Endothelial cell of umbilical vein (primary cell): ENCODE data around the gene MED22. TPM values are rescaled to one million over a fixed set of nuclear protein-coding genes. Genes with fewer than 3 reads are reported as not detected.
"Not testable (repeated sequence)": the region's sequence is repeated elsewhere in the genome, so short reads cannot be mapped to it uniquely, and the experiment has no call there.

Experiments
- BruUV-seq: library from RNA; stranded (reverse); fragments of 400-500 nt; replicated peaks from 2 replicates; lab custom pipeline; 2021; lab: Mats Ljungman, UMichigan
- CTCF ChIA-PET: fragments of 300-600, 350-600 bp; sonication (Branson Sonifier 250); formaldehyde crosslinking; loops from one replicate; lab custom pipeline; 2021; ENCODE audit warnings: antibody characterized with exemption, inconsistent platforms; lab: Charles Lee
- POLR2A ChIA-PET: fragments of 300-600, 350-600 bp; sonication (Branson Sonifier 250); formaldehyde crosslinking; loops from one replicate; lab custom pipeline; 2021; ENCODE audit warnings: antibody characterized with exemption, inconsistent platforms; lab: Charles Lee
- DNase-seq: peaks from one replicate; pipeline ENCODE4 v3.0.0-alpha.2; 2011; ENCODE audit warnings: low read depth, low spot score
- FAIRE-seq: peaks from 2 replicates; lab custom pipeline; 2011; peaks lifted over from hg19 to GRCh38; lab: Jason Lieb, UNC
- H2AFZ ChIP-seq: 2 replicates; pipeline ENCODE4 v1.6.0; 2012; ENCODE audit warnings: low read depth, low read length, control low read depth, inconsistent platforms
- H3K27ac ChIP-seq: 2 replicates; pipeline ENCODE4 v1.5.1; 2011; ENCODE audit warnings: low read depth, mild to moderate bottlenecking, control low read depth, low read length, moderate library complexity; ENCODE audit not compliant: insufficient read depth
- H3K27me3 ChIP-seq, 2 experiments: 2 replicates each; pipeline versions ENCODE4 v1.6.0 to v1.6.1; 2011; ENCODE audit warnings: low read length in 2 of 2, mixed read lengths in 1 of 2; ENCODE audit not compliant: control insufficient read depth in 2 of 2, insufficient read depth in 2 of 2
- H3K36me3 ChIP-seq, 2 experiments: 2 replicates in 1 of 2; 3 replicates in 1 of 2; pipeline ENCODE4 v1.5.1; 2011; ENCODE audit warnings: low read length in 2 of 2, mild to moderate bottlenecking in 1 of 2, moderate library complexity in 1 of 2; ENCODE audit not compliant: control insufficient read depth in 2 of 2, insufficient read depth in 2 of 2; ENCODE audit errors: extremely low read depth in 1 of 2
- H3K4me1 ChIP-seq: 3 replicates; pipeline ENCODE4 v1.5.1; 2011; ENCODE audit warnings: mild to moderate bottlenecking, low read length; ENCODE audit not compliant: control insufficient read depth, insufficient read depth; ENCODE audit errors: extremely low read depth
- H3K4me2 ChIP-seq: 2 replicates; pipeline ENCODE4 v1.6.1; 2011; ENCODE audit warnings: low read length, control low read depth, mixed read lengths; ENCODE audit not compliant: insufficient read depth
- H3K4me3 ChIP-seq, 3 experiments: fragments of 200-600 bp in 1 of 3; sonication (generic), shearing (Covaris generic) in 1 of 3; replicated peaks in 1 of 3; 2 replicates each; pipeline ENCODE4 v1.5.1; 2011 to 2016; ENCODE audit warnings: control low read depth in 3 of 3, low read length in 3 of 3, mild to moderate bottlenecking in 2 of 3, inconsistent platforms in 1 of 3, low read depth in 1 of 3, moderate library complexity in 1 of 3; ENCODE audit not compliant: insufficient read depth in 1 of 3
- H3K79me2 ChIP-seq: 2 replicates; pipeline ENCODE4 v1.6.0; 2012; ENCODE audit warnings: low read length, inconsistent platforms; ENCODE audit not compliant: control insufficient read depth, insufficient read depth
- H3K9ac ChIP-seq: replicated peaks from 2 replicates; pipeline ENCODE3; 2011; ENCODE audit warnings: low read length, control low read depth; ENCODE audit not compliant: insufficient read depth; ENCODE audit errors: extremely low read depth
- H3K9me1 ChIP-seq: replicated peaks from 3 replicates; pipeline ENCODE4 v1.6.0; 2011; ENCODE audit warnings: mild to moderate bottlenecking, low read length; ENCODE audit not compliant: control insufficient read depth, insufficient read depth; ENCODE audit errors: extremely low read depth
- H3K9me3 ChIP-seq: replicated peaks from 2 replicates; pipeline ENCODE4 v1.5.1; 2012; ENCODE audit warnings: low read length, inconsistent platforms; ENCODE audit not compliant: control insufficient read depth, insufficient read depth
- H4K20me1 ChIP-seq: replicated peaks from 2 replicates; pipeline ENCODE3; 2011; ENCODE audit warnings: mild to moderate bottlenecking, low read length; ENCODE audit not compliant: control insufficient read depth, insufficient read depth; ENCODE audit errors: extremely low read depth
- EZH2 ChIP-seq: IDR thresholded peaks from 2 replicates; pipeline ENCODE4 v1.6.1; 2012; ENCODE audit warnings: borderline replicate concordance, low read depth, mild to moderate bottlenecking, moderate library complexity, low read length, inconsistent platforms; ENCODE audit not compliant: severe bottlenecking
- FOS ChIP-seq: IDR thresholded peaks from 2 replicates; pipeline ENCODE4 v1.6.1; 2011; ENCODE audit warnings: mild to moderate bottlenecking, low read length, moderate library complexity, borderline replicate concordance; ENCODE audit not compliant: insufficient read depth
- GATA2 ChIP-seq: IDR thresholded peaks from 2 replicates; pipeline ENCODE4 v1.7.0; 2011; ENCODE audit warnings: low read depth, mild to moderate bottlenecking, moderate library complexity, mixed read lengths, low read length; ENCODE audit not compliant: insufficient read length, insufficient read depth
- JUN ChIP-seq: IDR thresholded peaks from 2 replicates; pipeline ENCODE4 v1.6.1; 2011; ENCODE audit warnings: borderline replicate concordance, low read depth; ENCODE audit not compliant: insufficient read length, insufficient read depth
- MYC ChIP-seq: IDR thresholded peaks from one replicate; pipeline ENCODE4 v1.6.1; 2011; ENCODE audit warnings: mild to moderate bottlenecking, low read depth, low read length
- POLR2A ChIP-seq: IDR thresholded peaks from 2 replicates; pipeline ENCODE4 v1.6.1; 2012; ENCODE audit warnings: low read depth, mild to moderate bottlenecking, control low read depth, low read length
- POLR2AphosphoS5 ChIP-seq: IDR thresholded peaks from 2 replicates; pipeline ENCODE4 v1.6.1; 2012; ENCODE audit warnings: low read depth, mild to moderate bottlenecking, control low read depth, low read length, moderate library complexity; ENCODE audit not compliant: insufficient read depth
- dilution Hi-C: fragments of 300-500 bp; cut with MboI; formaldehyde crosslinking; loops from one replicate; pipeline ENCODE4 v1.15.0; 2019; ENCODE audit warnings: low sequenced_read_pairs; ENCODE audit not compliant: extremely low pct_ligation_motif_present
- intact Hi-C: fragments of 100-400 bp; cut with micrococcal nuclease; formaldehyde crosslinking; loops from one replicate; pipeline ENCODE4 v1.10.0; 2022
- polyA plus RNA-seq, 4 experiments: library from polyadenylated mRNA; depleted of rRNA in 3 of 4; stranded (reverse) in 3 of 4; unstranded in 1 of 4; fragments of >200 nt; gene quantifications; 2 replicates each; pipeline versions ENCODE4 v1.2.1 to v1.2.3, GENCODE V29; 2011 to 2012; ENCODE audit warnings: missing spikeins in 1 of 4
- total RNA-seq: library from RNA; stranded (reverse); gene quantifications from 2 replicates; pipeline ENCODE4 v1.2.3, GENCODE V29; 2021
- TF ChIP-seq, protein P1 (sequence below): IDR thresholded peaks from 2 replicates; pipeline ENCODE4 v1.6.1; 2011; ENCODE audit not compliant: insufficient read depth, insufficient read length
- TF ChIP-seq, protein P2 (sequence below), 2 donors: IDR thresholded peaks; 1 replicate in 1 of 2; 2 replicates in 1 of 2; pipeline ENCODE4 v1.5.1; 2011; ENCODE audit warnings: low read length in 2 of 2, mild to moderate bottlenecking in 2 of 2, moderate library complexity in 2 of 2, control low read depth in 1 of 2, inconsistent platforms in 1 of 2, low read depth in 1 of 2; ENCODE audit not compliant: insufficient read depth in 1 of 2; ENCODE audit errors: extremely low read depth in 1 of 2

The MED22 gene
- total and polyA plus RNA-seq, 2 donors (not counting 3 experiments of a cell fraction or from before 2014, with no cell fraction given), result 25.7 to 27.4 TPM

DNA sequence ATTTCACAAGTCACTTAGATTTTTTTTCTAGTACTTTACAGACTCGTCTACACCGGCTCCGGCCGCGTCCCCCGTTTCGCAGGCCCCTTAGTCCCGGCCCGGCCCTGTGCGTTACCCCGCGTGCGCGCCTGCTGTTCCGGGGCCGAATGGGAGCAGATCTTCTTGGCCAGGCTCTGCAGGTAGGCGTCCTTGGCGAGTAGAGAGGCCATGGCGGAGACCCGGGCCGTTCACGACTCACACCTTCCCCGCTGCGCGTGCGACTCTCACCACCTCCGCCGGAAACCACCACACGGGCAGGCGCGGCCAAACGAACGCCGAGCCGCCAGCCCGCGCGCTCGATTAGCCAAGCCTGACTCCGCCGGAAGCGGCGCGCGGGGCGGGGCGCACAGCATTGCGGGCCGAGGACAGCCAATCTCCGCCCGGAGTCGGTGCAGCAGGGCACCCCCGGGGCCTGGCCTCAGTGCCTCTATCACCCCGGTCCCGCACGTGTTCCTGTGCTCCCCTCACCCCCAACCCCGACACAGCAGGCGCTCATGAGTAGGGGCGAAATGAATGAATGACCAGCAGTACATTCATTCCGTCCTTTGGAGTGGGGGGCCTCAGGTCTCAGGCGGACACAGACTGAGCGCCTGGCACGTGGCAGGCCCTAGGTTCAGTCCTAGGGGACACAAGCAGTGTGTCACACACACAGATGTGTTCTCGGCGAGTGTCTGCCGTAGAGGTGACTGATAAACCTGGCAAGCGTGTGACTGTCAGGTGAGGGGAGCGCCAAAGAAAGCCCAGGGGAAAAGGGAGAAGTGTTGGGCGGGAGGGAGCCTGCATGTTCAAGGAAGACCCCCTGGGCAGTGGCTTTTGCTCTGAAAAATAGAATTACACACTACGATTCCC is 11.8 kb downstream of the MED22 start, which contains the start of gene SURF6:
Gene SURF6, minus strand, starts transcription at position 265 of the 888 bp plus-strand sequence. Its CDS starts 56 bp downstream, at position 209.
- intact Hi-C loops, result loop anchor here (1.0 to 5.0 kb wide), 3 partner anchors 11 to 1006 kb away; partner anchors contain the start of genes STKLD1 and SURF4
- peak within 1 kb of the TSS; percentile 44 for H3K27ac ChIP-seq
- no peaks in the 10 kb centered on the region for H3K27me3 ChIP-seq
- peak within 1 kb of the TSS; percentile 64 to 82 (median 71) for H3K4me3 ChIP-seq
- H3K36me3 ChIP-seq, result peaks cover 7 to 50% of the 10 kb centered on the region in 2 experiments
- dilution Hi-C loops, result no loop called here
- no peaks in the 10 kb centered on the region for H3K9me3 ChIP-seq
- BruUV-seq, result TSS peak; percentile 74
- FAIRE-seq, result peak; percentile 82
- ChIA-PET CTCF (interaction anchor here (1.1 to 2.4 kb wide), 3 partner anchors 98 to 151 kb away, joined by 3 to 18 read pairs (median 3); no protein-coding TSS in a partner anchor), POLR2A (interaction anchor here (0.7 to 0.9 kb wide), 2 partner anchors 12 to 99 kb away, joined by 3 to 4 read pairs; partner anchors contain the start of genes MED22 and RPL7A)
- TF ChIP-seq, protein P1, sequence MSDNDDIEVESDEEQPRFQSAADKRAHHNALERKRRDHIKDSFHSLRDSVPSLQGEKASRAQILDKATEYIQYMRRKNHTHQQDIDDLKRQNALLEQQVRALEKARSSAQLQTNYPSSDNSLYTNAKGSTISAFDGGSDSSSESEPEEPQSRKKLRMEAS, result peak; percentile 85
- TF ChIP-seq POLR2A (peak; percentile 86), POLR2AphosphoS5 (peak; percentile 98), EZH2 (no peak), FOS (no peak), GATA2 (no peak), MYC (peak; percentile 63), JUN (no peak)
- TF ChIP-seq, protein P2, sequence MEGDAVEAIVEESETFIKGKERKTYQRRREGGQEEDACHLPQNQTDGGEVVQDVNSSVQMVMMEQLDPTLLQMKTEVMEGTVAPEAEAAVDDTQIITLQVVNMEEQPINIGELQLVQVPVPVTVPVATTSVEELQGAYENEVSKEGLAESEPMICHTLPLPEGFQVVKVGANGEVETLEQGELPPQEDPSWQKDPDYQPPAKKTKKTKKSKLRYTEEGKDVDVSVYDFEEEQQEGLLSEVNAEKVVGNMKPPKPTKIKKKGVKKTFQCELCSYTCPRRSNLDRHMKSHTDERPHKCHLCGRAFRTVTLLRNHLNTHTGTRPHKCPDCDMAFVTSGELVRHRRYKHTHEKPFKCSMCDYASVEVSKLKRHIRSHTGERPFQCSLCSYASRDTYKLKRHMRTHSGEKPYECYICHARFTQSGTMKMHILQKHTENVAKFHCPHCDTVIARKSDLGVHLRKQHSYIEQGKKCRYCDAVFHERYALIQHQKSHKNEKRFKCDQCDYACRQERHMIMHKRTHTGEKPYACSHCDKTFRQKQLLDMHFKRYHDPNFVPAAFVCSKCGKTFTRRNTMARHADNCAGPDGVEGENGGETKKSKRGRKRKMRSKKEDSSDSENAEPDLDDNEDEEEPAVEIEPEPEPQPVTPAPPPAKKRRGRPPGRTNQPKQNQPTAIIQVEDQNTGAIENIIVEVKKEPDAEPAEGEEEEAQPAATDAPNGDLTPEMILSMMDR (IDR thresholded peaks at IDR 0.05; ENCODE audit: extremely low read depth in 1 of 2, insufficient read depth in 1 of 2, low read depth in 1 of 2, low read length in 2 of 2), result no peak
- DNase-seq, result peak; percentile 89
- H4K20me1 ChIP-seq, result no peaks in the 10 kb centered on the region
- peaks cover 23% of the 10 kb centered on the region for H3K79me2 ChIP-seq
- peaks cover 7% of the 10 kb centered on the region for H3K4me1 ChIP-seq
- H3K9me1 ChIP-seq, result no peaks in the 10 kb centered on the region
- H3K9ac ChIP-seq, result peak within 1 kb of the TSS; percentile 67
- peak within 1 kb of the TSS; percentile 95 for H2AFZ ChIP-seq
- H3K4me2 ChIP-seq, result peak within 1 kb of the TSS; percentile 86

DNA sequence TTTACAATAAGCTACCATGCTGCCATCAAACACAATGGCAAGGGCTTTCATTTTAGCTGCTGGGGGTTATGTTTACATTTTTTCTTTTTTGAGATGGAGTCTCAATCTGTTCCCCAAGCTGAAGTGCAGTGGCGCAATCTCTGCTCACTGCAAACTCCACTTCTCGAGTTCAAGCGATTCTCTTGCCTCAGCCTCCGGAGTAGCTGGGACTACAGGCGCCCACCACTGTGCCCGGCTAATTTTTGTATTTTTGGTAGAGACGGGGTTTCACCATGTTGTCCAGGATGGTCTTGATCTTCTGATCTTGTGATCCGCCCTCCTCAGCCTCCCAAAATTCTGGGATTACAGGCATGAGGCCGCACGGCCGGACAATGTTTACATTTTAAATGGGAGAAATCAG is 13.0 kb downstream of the MED22 start:
- intact Hi-C loops, result loop anchor here (5.0 kb wide), 1 partner anchor 1007 kb away; no protein-coding TSS in a partner anchor
- FAIRE-seq, BruUV-seq, H3K27ac ChIP-seq, POLR2A ChIA-PET, DNase-seq, H3K27me3 ChIP-seq, H3K4me1 ChIP-seq, dilution Hi-C loops, H3K9me1 ChIP-seq, H4K20me1 ChIP-seq, H2AFZ ChIP-seq, H3K9me3 ChIP-seq: not testable (repeated sequence)
- CTCF ChIA-PET, result interaction anchor here (1.0 to 2.4 kb wide), 4 partner anchors 9 to 152 kb away, joined by 3 to 18 read pairs (median 3); no protein-coding TSS in a partner anchor
- peak overlapping the region; percentile 49 for H3K4me2 ChIP-seq
- peak overlapping the region in 1 of 3 experiments; percentile 71 for H3K4me3 ChIP-seq
- peak overlapping the region; percentile 67 for H3K9ac ChIP-seq
- peaks cover 23% of the 10 kb centered on the region for H3K79me2 ChIP-seq
- peaks cover 11 to 43% of the 10 kb centered on the region in 2 experiments for H3K36me3 ChIP-seq
